T-helper 1 cell (primary cell): Measurements from ENCODE around the gene MXD3.
"Not testable (repeated sequence)": the region's sequence is repeated elsewhere in the genome, so short reads cannot be mapped to it uniquely, and the experiment has no call there.

Experiments used
- DNase-seq, 5 donors: peaks; one replicate each; pipeline ENCODE4 v3.0.0-alpha.2; 2012 to 2020

MXD3 gene

DNA sequence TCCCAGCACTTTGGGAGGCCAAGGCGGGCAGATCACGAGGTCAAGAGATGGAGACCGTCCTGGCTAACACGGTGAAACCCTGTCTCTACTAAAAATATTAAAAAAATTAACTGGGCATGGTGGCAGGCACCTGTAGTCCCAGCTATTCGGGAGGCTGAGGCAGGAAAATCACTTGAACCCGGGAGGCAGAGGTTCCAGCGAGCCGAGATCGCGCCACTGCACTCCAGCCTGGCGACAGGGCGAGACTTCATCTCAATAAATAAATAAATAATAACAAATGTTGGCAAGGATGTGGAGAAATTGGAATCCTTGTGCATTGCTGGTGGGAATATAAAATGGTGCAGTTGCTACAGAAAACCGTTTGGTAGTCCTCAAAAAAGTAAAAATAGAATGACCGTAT is 31.3 kb upstream of the MXD3 start:
- DNase-seq = not testable (repeated sequence)

DNA sequence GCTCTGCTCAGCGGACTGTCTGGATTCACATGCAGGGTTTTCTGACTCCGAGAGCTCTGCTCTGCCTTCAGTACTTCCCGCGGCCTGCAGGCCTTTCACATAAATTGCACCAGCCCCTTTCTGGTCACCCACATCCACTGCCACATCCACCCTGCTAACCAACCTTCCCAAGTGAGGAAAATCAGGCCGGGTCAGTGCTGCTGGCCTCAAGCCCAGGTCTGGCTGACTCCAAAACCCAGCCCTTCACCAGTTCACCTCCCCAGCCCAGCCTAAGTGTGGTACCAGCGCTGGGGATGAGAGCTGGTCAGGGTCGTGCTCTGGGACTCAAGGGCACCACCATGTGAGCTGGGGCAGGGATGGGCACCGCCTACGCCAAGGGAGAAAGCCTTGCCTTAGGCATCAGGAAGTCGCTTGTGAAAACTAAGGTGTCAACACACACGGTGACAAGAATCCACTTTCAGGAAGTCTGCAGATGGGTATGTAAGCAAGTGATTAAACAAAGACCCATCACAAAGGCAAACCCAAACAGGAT is 27.5 kb upstream of the MXD3 start:
- DNase-seq = peak in 1 of 5 donors; percentile 20

DNA sequence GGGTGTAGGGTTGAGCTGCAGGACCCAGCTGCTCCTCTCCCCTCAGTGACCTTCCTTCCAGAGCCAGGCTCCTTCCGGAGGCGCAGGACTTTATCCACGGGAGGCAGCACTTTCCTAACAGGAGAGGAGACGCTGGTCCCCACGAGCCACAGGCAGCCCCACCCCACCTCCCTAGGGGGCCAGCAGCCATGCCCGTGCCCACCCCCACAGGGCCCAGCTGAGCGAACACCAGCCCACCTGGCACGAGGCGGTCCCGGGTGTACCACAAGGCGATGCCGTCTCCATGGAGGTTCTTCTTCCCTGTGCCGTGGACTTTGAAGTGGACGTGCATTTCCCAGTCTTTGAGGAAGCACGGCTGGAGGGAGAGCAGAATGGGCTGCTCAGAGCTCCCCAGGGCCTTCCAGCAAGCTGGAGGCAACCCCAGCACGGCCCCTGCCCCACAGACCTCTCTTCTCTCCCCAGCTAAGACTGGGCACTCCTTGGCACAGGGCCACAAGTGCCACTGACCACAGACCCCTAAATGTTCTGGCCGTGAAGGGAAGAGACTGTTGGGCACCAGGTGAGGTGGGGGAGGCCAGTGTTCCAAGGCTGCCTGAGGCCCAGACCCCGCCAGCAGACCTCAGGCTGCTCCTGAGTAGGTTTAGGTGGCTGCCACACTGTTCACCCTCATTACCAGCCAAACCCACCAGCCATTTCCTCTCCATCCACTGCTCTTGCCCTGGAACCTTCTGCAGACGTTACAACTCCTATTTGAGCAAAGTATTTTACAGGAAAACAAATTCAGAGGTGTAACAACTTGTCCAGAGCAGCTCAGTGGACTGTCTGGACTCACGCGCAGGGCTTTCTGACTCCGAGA is 26.8 kb upstream of the MXD3 start:
- DNase-seq = no peak

DNA sequence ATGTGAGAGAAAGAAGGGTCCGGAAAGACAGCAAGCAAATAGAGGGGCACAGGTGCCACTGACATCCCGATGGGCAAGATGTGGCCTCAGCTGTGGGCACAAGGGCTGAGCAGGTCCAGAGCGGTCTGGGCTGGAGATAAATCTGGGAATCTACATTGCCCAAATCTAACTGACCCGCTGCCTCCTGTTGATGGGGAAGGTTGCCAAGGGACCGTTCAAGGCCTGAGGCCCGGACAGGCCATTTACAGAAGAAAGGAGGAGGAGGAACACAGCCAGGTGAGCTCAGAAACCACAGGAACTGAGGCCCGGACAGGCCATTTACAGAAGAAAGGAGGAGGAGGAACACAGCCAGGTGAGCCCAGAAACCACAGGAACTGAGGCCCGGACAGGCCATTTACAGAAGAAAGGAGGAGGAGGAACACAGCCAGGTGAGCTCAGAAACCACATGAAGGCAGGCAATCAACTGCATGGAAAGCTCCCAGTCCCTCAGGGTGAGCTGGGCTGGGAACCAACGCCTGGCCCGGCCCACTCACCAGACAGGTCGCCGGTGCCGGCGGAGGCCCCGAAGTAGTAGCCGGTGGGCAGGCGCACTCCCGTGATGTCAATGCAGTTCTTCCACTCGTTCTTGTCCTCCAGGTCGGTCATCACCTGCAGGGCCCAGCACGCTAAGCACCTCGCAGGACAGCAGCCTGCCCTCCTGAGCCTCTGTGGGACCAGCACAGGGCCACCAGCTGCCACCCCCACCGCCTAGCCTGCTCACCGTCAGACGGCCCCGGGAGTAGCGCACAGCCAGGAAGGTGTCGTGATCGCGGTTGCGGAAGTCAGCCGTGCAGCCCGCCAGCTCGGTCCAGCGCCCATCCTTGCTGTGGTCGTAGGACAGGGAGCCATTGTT is 25.2 kb upstream of the MXD3 start:
- DNase-seq = no peak

DNA sequence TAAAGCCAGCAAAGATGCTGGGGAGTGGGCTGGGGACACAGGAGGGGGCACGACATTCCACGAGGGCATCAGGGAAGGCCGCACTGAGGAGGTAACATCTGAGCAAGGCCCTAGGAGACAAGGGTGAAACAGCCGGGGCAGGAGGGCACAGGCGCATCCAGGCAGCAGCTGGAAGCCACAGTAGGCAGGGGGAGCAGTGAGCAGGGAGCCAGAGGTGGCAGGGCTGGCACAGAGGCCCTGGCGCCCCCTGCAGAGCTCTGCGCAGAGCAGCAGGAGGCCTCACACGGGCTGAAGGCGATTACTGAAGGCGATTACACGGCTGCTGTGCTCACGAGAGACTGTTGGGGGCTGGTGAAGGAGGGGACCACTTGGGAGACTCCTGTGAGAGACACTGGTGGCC is 24.4 kb upstream of the MXD3 start:
- peak in 1 of 5 donors; percentile 40 for DNase-seq

DNA sequence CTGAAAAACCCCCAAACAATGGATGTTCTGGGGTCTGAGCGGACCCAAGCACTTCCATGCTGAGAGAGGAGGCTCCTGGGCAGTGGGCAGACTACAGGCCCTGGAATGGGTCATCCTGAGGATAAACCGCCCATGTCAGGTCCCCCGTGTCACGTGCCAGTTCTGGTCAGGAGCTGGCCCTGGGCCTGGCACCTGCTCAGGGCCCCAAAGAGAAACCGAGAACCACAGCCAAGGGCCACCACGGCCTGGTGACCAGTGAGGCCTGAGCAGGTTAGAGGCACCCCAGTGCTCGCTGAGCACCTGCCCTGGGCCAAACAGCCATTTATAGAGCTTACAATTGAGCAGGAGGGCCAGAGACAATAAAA is 24.0 kb upstream of the MXD3 start:
- DNase-seq = no peak

DNA sequence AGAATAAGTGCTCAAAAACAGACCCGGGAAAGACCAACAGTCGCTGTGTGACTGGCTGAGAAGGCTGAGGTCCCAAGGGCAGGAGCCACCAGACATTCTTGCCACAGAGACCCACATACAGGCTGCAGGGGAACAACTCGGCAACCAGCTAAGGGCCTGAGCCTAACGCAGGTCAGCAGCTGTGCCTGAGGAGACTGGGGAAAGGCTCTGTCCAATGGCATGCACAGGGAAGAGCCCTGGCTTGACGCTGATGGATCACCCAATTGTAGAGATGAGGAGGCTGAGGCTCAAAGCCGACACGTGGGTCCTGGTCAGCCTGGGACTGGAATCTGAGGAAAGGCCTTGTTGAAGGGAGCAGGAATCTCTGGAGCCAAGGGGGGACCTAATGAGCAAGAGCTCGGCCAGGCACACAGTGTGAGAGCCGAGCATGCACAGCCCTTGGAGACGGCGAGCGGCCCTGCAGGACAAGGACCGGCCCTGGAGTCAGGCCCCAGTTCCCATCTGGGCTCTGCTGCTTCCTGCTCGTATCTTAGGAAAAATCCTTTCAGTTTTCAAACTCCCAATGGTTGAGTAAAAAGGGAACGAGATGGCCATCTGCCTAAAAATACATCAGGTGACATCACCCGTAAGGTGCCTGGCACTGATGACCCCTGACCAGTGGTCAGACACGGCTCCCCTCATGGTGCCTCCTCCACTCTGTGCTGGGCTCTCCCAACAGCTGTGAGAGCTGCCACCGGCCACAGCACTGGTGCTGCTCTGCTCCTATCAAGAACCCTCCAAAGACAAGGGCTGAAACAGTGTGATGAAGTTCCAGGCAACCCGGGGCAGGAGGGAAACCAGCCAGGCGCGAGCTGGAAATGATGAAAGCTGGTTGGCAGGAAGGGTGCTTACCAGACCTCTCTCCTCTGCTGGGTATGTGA is 23.3 kb upstream of the MXD3 start:
- no peak for DNase-seq

DNA sequence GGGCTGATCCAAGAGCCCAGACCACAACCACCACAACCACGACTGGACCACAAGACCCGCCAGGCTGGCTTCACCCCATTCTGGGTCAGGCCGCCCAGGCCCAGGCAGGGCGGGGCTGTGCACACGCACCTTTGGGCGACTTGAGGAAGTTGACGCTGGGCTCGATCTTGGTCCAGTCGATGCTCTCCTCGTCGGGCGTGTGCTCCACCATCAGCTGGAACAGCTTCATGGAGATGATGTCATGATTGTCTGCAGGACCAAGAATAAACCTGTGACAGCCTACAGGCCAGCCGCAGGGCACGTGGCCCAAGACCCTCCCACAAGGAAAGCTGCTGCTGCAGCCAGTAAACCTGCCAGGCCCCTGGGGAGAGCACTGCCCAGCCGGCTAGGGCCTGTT is 22.5 kb upstream of the MXD3 start:
- DNase-seq = no peak

DNA sequence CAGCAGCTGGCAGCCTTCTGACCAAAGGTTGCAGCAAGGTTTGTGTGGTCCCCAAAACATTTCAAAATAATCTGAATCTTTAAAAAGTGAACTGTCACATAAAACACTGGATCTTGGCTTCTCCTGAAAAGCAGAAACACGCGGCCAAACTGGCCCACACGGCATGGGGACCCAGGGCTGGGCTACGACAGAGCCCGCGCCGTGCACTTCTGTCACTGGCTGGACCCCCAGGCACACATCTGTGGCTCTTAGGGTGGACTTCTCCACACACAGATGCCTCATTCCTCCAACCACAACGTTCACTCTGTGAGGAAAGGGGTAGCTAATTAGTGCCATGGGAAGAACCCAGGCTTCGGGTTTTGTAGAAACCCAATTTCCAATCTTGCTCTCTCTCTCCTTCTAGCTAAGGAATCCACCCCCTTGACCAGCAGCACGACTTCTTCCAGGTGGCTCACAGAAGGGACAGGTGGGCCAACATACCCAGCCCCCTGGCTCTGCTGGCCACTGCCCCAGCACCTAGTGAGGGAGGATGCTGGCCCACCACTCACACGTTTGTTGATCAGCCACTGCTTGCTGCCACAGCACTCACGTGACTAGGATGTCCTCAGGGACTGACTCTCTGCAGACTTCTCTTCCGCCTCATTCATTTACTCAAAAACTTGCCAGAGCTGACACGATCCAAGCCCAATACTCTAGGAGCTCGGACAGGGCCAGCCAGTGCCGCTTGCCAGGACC is 21.9 kb upstream of the MXD3 start:
- no peak for DNase-seq

DNA sequence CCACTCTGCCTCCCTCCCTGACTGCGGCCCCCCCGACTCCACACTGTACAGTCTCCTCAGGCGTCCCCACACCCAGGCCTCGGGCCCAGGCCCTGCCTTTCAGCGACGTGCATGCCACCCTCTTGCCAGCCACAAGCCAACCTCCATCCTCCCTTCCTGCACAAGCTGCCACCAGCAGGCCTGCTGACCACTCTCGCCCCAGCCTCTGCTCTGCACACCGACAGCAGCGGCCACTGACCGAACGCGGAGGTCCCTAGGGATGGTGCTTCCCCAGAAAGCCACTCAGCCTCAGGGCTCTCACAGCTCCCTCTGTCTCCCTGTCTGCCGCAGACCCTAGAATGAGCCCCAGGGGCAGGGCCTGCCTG is 21.2 kb upstream of the MXD3 start:
- DNase-seq = no peak

DNA sequence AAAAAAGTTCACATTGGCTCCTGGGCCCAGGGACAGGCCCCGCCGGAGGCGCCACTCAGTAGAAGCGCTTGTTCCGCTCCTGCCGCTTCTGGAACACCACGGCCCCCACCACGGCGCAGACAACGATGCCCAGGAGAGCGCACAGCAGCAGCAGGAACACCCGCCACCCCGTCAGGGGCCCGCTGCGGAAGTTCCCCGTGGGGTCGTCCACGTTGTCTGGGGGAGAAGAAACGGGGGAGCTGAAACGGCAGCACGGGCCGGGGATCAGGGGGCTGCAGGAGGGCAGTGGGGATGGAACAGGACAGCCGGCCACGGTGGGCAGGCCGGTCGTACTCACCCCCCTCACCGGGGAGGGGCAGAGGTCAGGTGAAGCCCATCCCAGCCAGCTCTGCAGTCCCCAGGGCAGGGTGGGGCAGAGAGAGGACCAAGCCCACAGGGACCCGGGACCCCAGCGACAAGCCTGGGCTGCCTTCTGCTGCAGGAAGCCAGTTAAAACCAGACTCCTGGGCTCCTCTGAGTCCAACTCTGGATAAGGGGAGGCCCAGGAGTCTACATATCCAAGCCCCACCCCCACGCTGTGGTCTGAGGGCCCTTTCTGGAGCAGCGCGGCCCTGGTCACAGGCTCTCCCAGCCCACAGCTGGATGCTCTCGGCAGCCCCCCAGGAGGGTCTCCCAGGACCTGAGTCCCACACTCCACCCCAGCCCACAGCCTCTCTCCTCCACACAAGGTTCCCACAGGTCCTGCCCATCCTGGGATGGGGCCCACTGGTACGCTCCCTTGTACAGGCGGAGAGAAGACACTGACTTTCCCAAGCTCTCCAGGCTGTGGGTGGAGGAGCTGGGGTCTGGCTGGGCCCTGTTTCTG is 20.6 kb upstream of the MXD3 start:
- DNase-seq = no peak

DNA sequence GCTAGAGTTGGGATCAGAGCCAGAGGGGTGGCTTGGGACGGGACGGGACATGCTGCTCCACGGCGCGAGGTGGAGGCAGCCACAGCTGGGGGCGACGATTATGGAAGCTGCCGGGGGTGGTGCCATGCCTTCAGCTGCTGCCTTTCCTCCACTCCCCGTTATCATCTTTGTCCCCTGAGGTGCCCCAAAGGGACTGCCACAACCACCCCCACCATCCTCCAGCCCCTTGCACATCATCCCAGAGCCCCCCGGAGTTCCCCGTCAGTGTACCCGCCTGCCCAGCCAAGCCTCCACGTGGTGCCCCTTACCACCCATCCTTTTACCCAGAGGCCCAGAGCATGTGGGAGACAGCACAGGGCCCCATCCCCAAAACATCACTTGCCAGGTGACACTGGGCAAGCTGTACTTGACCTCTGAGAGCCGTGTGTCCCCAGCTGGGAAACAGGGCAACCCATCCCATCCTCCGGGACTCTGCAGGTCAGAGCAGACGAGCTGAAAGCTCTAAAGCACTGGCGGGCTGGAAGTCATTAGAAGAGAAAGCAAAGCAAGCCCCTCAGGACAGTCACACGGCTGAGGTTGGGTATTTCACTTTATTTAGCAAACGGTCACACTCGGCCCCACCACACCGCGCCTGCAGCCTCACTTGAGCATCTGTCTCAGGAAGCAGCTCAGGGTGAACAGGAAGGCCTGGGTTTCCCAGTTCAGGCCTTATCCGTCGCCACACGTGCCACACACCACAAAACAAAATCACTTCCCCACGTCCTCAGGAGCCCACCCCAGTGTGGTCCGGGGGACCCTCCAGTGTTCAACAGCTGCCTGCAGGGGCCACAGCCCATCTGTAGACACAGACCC is 19.5 kb upstream of the MXD3 start:
- no peak for DNase-seq

DNA sequence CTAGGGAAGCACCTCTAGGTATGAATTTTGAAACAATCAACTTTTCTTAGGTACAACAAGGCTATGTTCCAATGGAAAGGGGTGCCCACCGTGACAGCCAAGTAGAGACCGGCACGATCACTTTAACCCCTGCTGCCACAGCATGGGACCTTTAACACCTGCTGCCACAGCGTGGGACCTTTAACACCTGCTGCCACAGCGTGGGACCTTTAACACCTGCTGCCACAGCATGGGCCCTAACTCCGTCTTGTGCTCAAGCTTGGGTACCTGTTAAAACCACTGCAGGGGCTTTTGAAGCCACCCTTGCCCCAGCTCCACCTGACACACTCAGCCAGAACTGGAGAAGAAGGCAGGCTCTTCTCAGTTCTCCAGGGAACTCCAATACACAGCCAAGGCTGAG is 18.2 kb upstream of the MXD3 start:
- no peak for DNase-seq

DNA sequence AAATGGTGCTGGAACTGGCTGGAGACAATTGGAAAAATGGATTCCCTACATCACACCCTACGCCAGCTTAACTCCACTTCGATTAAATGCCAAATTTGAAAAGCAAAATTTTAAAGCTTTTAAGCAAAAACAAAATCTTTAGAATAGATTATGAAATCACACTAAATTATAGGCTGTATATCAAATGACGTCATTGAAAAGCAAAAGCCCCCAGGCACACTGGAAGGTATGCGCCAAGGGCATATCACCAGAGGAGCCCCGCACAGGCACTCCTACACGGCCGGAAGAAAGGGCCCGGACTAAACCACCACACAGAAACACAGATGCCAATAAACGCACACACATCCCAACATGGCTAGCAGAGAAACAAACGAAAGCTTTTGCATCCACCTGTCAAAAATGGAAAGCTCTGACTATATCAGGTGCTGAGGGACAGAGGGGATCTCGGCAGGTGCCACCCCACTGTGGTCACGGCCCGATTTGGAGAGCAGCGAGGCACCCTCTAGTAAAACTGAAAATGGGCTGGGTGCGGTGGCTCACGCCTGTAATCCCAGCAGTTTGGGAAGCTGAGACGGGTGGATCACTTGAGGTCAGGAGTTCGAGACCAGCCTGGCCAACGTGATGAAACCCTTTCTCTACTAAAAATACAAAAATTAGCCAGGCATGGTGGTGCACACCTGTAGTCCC is 17.0 kb upstream of the MXD3 start:
- no peak for DNase-seq

DNA sequence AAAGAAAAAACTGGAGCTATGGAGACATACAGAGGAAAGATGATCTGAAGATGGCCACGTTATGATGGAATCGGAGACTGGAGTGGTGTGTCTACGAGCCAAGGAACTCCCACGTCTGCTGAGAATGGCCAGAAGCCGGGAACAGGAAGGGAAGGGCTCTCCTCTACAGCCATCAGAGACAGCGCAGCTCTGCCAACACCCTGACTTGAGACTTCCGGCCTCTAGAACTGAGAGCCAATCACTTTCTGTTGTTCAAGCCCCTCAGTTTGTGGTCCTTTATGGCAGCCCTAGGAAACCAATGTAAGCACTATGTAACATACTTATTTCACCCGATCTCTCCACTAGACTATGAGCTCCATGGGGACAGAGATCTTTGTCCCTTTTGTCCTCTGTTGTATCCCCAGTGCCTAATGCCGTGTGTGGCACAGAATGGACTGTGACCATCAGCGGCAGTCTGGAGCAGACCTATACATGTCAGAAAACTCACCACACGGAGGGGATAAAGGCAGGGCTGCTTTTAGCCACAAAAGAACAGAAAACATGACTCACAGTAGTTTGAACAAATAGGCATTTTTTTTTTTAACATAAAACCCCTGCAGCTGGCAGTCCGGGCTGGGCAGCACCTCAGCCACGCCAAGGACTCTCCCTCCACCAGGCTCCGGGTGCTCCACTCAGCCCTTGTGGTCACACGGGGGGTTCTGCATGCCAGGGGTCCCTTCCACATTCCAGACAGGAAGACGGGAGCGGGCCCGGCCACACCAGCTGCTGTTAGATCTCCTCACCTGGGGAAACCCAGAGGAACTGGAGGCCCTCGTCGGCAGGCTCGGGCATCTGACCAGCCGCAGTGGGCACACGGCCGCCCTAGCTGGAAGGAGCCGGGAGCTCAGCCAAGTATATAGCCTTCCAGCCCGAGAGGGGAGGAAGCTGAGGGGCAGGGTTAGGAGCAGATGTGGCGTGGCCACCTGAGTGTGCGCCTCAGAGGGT is 16.1 kb upstream of the MXD3 start:
- no peak for DNase-seq

DNA sequence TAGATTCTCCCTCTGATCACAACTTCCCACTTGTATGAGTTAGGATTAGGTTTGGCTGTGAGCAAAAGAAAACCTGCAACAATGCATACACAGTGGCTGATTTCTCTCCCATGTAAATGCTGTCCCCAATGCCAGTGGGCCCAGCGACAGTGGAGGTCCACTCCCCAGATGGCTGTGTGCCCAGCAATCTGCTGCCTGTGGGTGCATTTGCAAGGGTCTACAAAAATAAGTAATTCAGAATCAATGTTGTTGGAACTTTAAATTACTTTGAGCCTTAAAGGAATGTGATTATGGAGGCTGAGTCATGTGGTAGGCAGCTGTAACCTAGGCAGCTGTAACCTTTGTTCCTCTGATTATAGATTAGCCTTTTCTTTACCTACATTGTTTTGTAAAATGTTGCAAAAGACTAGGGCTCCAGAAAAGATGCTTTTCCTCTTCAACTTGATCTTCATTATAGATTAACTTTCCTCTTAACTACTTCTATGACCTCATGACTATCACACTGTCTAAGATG is 14.2 kb upstream of the MXD3 start:
- no peak for DNase-seq

DNA sequence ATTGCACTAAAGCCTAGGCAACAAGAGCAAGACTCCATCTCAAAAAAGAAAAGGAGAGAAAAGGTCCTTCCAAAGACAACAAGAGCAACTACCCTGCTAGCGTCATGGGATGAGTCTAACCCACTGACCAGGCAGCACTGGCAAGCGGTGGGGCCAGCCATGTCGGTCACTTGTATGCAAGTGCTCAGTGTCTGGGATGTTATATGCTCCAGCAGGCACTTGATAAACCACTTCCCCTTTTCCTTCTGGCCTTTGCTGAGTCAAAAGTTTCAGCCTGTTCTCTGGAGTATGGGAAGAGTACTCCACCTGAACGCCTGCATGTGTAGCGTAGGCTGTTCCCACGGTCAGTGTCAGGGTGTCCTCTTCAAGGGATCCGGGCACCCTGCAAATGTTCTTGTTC is 9.2 kb upstream of the MXD3 start:
- DNase-seq = no peak
